Endothelial cell (in vitro differentiated cells): ENCODE results near the gene EHBP1. TPM values are rescaled to one million over a fixed set of nuclear protein-coding genes. Genes with fewer than 3 reads are reported as not detected.
"Not testable (repeated sequence)": the region's sequence is repeated elsewhere in the genome, so short reads cannot be mapped to it uniquely, and the experiment has no call there.

Source experiments
- DNase-seq: peaks from one replicate; pipeline ENCODE4 v3.0.0; 2021; ENCODE audit warnings: low spot score
- H3K27ac Mint-ChIP-seq: one replicate; pipeline ENCODE4 v1.8.0; 2021; ENCODE audit warnings: mixed read lengths, inconsistent platforms; ENCODE audit not compliant: unreplicated experiment
- H3K27me3 Mint-ChIP-seq: one replicate; pipeline ENCODE4 v1.8.0; 2021; ENCODE audit warnings: mild to moderate bottlenecking, moderate library complexity, mixed read lengths, inconsistent platforms; ENCODE audit not compliant: unreplicated experiment
- H3K36me3 Mint-ChIP-seq: one replicate; pipeline ENCODE4 v1.8.0; 2021; ENCODE audit warnings: mild to moderate bottlenecking, low read depth, mixed read lengths, inconsistent platforms; ENCODE audit not compliant: unreplicated experiment
- H3K4me1 Mint-ChIP-seq: one replicate; pipeline ENCODE4 v1.8.0; 2021; ENCODE audit warnings: mild to moderate bottlenecking, mixed read lengths, inconsistent platforms; ENCODE audit not compliant: unreplicated experiment
- H3K4me3 Mint-ChIP-seq: one replicate; pipeline ENCODE4 v1.8.0; 2021; ENCODE audit warnings: mild to moderate bottlenecking, mixed read lengths, inconsistent platforms; ENCODE audit not compliant: unreplicated experiment
- H3K9me3 Mint-ChIP-seq: one replicate; pipeline ENCODE4 v1.8.0; 2021; ENCODE audit warnings: mixed read lengths, inconsistent platforms; ENCODE audit not compliant: unreplicated experiment
- CTCF ChIP-seq: fragments of 200-600 bp; sonication (generic); IDR thresholded peaks from one replicate; pipeline ENCODE4 v1.5.0; 2021; ENCODE audit warnings: antibody characterized with exemption; ENCODE audit not compliant: unreplicated experiment
- total RNA-seq: library from RNA; stranded (reverse); fragmentation: NEBNext Ultra II Directional; extraction: Animal tissue kit (Norgen Biotek cat#: 25700); gene quantifications from one replicate; pipeline ENCODE4 v1.2.1, GENCODE V29; 2021; ENCODE audit not compliant: unreplicated experiment

Gene EHBP1
- total RNA-seq, 1 donor from 2014 or later: 54.4 TPM

DNA sequence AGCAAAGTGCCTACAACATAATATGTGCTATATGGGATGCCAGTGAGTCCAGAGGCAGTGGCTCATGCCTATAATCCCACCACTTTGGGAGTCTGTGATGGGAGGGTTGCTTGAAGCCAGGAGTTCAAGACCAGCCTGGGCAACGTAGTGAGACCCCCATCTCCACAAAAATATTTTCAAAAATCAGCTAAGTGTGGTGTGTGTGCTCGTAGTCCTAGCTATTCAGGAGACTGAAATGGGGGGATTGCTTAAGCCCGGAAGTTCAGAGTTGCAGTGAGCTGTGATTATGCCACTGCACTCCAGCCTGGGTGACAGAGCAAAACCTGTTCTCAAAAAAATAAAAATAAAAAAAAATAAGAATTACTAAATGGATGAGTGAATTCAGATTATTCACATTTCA is 368.5 kb downstream of the EHBP1 start:
- H3K9me3 Mint-ChIP-seq: no peaks in the 10 kb centered on the region
- no peaks in the 10 kb centered on the region for H3K36me3 Mint-ChIP-seq
- TF ChIP-seq CTCF: no peak
- no peak for DNase-seq
- H3K27ac Mint-ChIP-seq: no peak overlapping the region
- no peak overlapping the region for H3K4me3 Mint-ChIP-seq
- no peaks in the 10 kb centered on the region for H3K4me1 Mint-ChIP-seq
- H3K27me3 Mint-ChIP-seq: no peaks in the 10 kb centered on the region

- H3K36me3 Mint-ChIP-seq, H3K4me3 Mint-ChIP-seq, DNase-seq, H3K9me3 Mint-ChIP-seq, H3K4me1 Mint-ChIP-seq, H3K27me3 Mint-ChIP-seq, H3K27ac Mint-ChIP-seq: not testable (repeated sequence)
These were observed 368.9 kb downstream of the EHBP1 start for GRCh38 chr2:63074399-63074798.

DNA sequence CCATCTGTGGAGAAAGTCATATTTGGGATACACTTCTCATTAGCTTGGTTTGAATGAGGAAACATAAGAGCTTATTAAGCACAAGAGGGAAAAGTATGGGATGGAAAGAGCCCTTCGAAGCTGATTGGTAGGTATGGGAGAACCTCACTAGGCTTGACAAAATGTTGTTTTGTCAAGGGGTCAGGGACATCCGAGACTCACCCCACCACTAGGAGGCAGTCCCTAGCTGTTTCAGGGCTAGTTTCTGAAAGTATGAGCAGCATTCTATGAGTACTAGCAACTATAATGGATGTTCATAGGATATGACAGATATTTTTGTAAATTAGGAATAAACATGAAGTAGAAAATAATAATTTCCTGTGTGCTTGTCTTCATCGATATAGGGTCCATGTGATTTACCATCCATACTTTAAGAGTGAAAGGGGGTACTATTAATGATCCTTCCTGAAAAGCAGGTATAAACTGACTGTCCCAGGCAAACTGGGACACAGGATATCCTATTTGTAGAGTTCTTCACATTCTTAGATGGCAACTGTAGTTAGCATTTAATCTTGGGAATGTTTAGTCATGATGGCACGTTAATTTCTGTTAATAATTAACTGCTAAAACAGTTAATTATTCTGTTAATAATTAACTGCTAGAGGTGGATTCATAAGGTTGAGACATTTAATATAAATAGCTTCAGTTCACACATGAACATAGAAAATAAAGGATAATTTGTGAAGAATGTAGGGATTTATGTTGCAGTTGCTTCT is 373.5 kb downstream of the EHBP1 start:
- TF ChIP-seq CTCF: peak; percentile 31
- no peak overlapping the region for H3K27ac Mint-ChIP-seq
- DNase-seq: peak; percentile 28
- H3K4me1 Mint-ChIP-seq: no peaks in the 10 kb centered on the region
- no peaks in the 10 kb centered on the region for H3K27me3 Mint-ChIP-seq
- no peaks in the 10 kb centered on the region for H3K9me3 Mint-ChIP-seq
- no peaks in the 10 kb centered on the region for H3K36me3 Mint-ChIP-seq
- H3K4me3 Mint-ChIP-seq: no peak overlapping the region

GRCh38 chr2:63081404-63081803 is 375.9 kb downstream of the EHBP1 start:
- no peaks in the 10 kb centered on the region for H3K36me3 Mint-ChIP-seq
- no peak overlapping the region for H3K27ac Mint-ChIP-seq
- no peak overlapping the region for H3K4me3 Mint-ChIP-seq
- H3K9me3 Mint-ChIP-seq: no peaks in the 10 kb centered on the region
- no peak for DNase-seq
- H3K27me3 Mint-ChIP-seq: no peaks in the 10 kb centered on the region
- TF ChIP-seq CTCF: no peak
- no peaks in the 10 kb centered on the region for H3K4me1 Mint-ChIP-seq

DNA sequence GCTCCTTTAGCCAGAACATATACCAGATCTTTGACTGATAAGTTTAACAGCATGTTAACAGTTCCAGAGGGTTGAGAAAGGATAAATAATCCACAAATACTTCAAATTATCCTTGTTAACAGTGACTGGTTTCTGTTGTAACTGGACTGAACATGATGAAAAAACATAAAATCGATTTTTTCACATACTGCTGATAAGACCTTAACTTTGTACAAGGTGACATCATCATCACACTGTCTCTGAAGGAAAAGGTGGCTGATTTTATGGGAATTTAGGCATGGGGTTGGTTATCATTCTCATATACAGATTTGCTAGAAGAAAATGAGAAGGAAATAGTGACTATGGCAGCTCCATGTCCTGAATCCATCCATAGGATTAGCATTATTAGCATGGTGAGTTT is 381.2 kb downstream of the EHBP1 start:
- H3K27me3 Mint-ChIP-seq: peaks cover 1% of the 10 kb centered on the region
- no peak overlapping the region for H3K27ac Mint-ChIP-seq
- no peak for DNase-seq
- no peak for TF ChIP-seq CTCF
- no peaks in the 10 kb centered on the region for H3K9me3 Mint-ChIP-seq
- H3K4me3 Mint-ChIP-seq: no peak overlapping the region
- no peaks in the 10 kb centered on the region for H3K4me1 Mint-ChIP-seq
- H3K36me3 Mint-ChIP-seq: no peaks in the 10 kb centered on the region
